BE2C (cell line): Measurements from ENCODE around the gene PIK3CD.
"Not testable (repeated sequence)": the region's sequence is repeated elsewhere in the genome, so short reads cannot be mapped to it uniquely, and the experiment has no call there.

ENCODE experiments used
- DNase-seq: peaks from one replicate; pipeline ENCODE4 v3.0.0-alpha.2; 2020
- H3K27me3 ChIP-seq: fragments of 250-450 bp; sonication (Bioruptor Pico); 2 replicates; pipeline ENCODE4 v1.5.1; 2020; ENCODE audit warnings: mild to moderate bottlenecking
- H3K36me3 ChIP-seq: fragments of 250-450 bp; sonication (Bioruptor Pico); 2 replicates; pipeline ENCODE4 v1.5.1; 2020; ENCODE audit warnings: mild to moderate bottlenecking
- H3K4me1 ChIP-seq: fragments of 250-450 bp; sonication (Bioruptor Pico); 2 replicates; pipeline ENCODE4 v1.5.1; 2020
- H3K4me3 ChIP-seq: 2 replicates; pipeline ENCODE4 v1.5.1; 2011; ENCODE audit warnings: low read depth, low read length
- H3K9me3 ChIP-seq: fragments of 250-450 bp; sonication (Bioruptor Pico); 2 replicates; pipeline ENCODE4 v1.5.1; 2020
- TF ChIP-seq, protein P1 (sequence below): IDR thresholded peaks from 2 replicates; pipeline ENCODE4 v1.5.1; 2012; ENCODE audit warnings: mild to moderate bottlenecking, low read depth, low read length

PIK3CD gene

DNA sequence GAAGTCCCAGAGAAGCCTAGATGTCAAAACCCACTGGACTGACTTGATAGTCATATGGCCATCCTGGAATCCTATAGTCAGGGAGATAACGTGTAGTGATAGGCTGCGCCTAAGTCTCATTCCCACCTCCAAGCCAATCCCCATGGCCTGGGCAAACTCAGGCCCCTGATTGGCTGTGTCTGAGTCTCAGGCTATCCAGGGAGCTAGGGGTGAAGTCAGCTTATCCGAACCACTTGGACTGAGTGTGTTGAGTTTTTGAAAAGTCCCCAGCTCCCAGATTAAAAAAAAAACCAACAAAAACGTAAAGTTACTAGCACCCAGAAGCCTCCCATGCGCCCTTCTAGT, 51.6 kb downstream of the PIK3CD start:
- no peaks in the 10 kb centered on the region for H3K27me3 ChIP-seq
- no peaks in the 10 kb centered on the region for H3K9me3 ChIP-seq
- TF ChIP-seq, protein P1, sequence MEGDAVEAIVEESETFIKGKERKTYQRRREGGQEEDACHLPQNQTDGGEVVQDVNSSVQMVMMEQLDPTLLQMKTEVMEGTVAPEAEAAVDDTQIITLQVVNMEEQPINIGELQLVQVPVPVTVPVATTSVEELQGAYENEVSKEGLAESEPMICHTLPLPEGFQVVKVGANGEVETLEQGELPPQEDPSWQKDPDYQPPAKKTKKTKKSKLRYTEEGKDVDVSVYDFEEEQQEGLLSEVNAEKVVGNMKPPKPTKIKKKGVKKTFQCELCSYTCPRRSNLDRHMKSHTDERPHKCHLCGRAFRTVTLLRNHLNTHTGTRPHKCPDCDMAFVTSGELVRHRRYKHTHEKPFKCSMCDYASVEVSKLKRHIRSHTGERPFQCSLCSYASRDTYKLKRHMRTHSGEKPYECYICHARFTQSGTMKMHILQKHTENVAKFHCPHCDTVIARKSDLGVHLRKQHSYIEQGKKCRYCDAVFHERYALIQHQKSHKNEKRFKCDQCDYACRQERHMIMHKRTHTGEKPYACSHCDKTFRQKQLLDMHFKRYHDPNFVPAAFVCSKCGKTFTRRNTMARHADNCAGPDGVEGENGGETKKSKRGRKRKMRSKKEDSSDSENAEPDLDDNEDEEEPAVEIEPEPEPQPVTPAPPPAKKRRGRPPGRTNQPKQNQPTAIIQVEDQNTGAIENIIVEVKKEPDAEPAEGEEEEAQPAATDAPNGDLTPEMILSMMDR: no peak
- no peaks in the 10 kb centered on the region for H3K4me1 ChIP-seq
- H3K4me3 ChIP-seq: no peak overlapping the region
- no peaks in the 10 kb centered on the region for H3K36me3 ChIP-seq
- no peak for DNase-seq

DNA sequence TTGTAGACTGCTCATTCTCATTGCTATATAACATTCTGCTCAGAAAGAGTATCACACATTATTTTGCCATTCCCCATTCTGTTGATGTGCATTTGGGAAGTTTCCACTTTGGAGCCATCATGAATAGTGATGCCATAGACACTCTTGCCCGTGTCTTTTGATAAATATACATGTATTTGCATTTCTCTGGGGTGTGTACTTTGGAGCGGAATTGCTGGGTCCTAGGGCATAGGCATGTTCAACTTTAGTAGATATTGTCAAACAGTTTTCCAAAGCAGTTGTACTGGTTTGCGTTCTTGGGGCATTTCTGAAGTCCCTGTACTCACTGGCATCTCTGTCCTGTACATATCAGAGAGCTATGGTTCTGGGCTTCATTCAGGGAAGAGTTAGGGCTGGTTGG, 52.1 kb downstream of the PIK3CD start:
- H3K4me3 ChIP-seq: no peak overlapping the region
- DNase-seq: no peak
- no peaks in the 10 kb centered on the region for H3K36me3 ChIP-seq
- TF ChIP-seq, protein P1: no peak
- no peaks in the 10 kb centered on the region for H3K27me3 ChIP-seq
- no peaks in the 10 kb centered on the region for H3K4me1 ChIP-seq
- H3K9me3 ChIP-seq: no peaks in the 10 kb centered on the region

DNA sequence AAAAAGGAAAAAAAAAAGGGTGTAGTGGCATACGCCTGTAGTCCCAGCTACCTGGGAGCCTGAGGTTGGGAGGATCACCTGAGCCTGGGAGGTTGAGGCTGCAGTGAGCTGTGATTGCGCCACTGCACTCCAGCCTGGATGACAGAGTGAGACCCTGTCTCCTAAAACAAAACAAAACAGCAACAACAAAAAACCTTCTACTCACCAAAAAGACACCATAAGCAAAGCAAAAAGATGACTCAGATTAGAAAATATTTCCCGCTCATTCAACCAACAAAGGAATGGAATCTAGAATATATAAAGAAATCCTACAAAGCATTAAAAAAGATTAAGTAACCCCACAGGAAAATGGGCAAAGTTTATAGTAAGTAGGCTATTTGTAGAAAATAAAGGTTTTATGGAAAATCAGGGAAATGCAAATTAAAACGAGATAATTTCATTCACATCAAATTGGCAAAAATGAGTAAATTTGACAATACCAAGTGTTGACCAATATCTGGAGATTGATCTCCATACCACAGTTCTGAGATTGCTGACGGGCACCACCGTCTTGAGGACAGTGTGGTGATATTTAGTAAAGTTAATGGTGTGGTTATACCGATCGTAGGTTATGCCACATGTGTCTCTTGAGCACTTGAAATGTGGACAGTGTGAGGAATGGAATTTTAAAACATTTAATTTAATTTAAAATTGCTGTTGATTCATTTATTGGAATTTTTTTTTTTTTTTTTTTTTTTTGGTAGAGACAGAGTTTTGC, 54.0 kb downstream of the PIK3CD start:
- Histone ChIP-seq H3K9me3 (no peaks in the 10 kb centered on the region), H3K36me3 (no peaks in the 10 kb centered on the region), H3K4me1 (no peaks in the 10 kb centered on the region), H3K27me3 (no peaks in the 10 kb centered on the region), H3K4me3 (no peak overlapping the region)
- no peak for DNase-seq
- TF ChIP-seq, protein P1: no peak

DNA sequence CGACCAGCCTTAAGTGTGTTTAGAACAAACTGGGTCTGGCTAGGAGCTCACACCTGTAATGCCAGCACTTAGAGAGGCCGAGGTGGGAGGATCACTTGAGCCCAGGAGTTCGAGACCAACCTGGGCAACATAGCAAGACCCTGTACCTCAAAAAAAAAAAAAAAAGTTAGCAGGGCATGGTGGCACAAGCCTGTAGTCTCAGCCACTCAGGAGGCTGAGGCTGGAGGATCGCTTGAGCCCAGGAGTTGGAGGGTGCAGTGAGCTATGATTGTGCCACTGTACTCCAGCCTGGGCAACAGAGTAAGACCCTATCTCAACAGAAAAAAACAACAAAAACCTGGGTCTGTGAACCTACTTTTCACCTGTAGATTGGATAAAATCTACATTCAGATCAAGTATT, 54.6 kb downstream of the PIK3CD start:
- Histone ChIP-seq H3K4me1 (no peaks in the 10 kb centered on the region), H3K4me3 (no peak overlapping the region), H3K27me3 (no peaks in the 10 kb centered on the region), H3K36me3 (no peaks in the 10 kb centered on the region), H3K9me3 (no peaks in the 10 kb centered on the region)
- TF ChIP-seq, protein P1: no peak
- DNase-seq: no peak

DNA sequence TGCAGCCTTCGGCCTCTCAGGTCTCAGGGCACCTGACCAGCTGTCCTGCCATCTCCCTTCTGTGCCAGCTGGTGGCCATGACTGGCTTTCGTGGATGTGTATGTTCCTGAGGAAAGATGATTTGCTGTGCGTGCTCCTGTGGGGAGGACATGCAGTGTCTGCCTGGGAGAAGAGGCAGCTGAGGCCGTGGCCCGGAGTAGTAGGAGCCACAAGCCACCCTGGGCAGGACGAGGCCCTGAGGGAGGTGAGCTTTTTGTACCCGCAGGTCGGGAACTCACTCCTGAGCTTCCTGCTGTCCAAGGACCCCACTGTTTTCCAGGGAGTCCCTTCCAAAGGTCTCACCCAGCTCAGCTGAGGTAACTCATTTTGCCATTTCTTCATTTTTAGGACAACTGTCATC, 58.5 kb downstream of the PIK3CD start:
- DNase-seq: no peak
- Histone ChIP-seq H3K36me3 (no peaks in the 10 kb centered on the region), H3K27me3 (no peaks in the 10 kb centered on the region), H3K4me1 (no peaks in the 10 kb centered on the region), H3K9me3 (no peaks in the 10 kb centered on the region), H3K4me3 (no peak overlapping the region)
- TF ChIP-seq, protein P1: no peak

DNA sequence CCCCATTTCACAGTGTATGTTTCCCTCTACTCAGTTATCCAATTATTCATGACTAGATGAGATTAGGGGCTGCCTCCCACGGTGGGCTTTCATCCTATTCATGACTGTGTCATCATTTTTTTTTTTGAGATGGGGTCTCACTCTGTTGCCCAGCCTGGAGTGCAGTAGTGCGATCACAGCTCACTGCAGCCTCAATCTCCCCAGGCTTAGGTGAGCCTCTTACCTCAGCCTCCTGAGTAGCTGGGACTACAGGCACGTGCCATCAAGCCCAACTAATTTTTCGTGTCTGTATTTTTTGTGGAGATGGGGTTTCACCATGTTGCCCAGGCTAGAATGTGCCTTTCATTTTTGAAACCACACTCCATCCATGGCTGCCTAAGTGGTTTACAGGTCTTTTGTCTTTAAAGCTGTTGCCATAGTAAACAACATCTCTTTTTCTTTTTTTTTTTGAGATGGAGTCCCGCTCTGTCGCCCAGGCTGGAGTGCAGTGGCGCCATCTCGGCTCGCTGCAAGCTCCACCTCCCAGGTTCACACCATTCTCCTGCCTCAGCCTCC, 60.0 kb downstream of the PIK3CD start:
- TF ChIP-seq, protein P1: no peak
- Histone ChIP-seq H3K36me3 (no peaks in the 10 kb centered on the region), H3K4me1 (no peaks in the 10 kb centered on the region)

DNA sequence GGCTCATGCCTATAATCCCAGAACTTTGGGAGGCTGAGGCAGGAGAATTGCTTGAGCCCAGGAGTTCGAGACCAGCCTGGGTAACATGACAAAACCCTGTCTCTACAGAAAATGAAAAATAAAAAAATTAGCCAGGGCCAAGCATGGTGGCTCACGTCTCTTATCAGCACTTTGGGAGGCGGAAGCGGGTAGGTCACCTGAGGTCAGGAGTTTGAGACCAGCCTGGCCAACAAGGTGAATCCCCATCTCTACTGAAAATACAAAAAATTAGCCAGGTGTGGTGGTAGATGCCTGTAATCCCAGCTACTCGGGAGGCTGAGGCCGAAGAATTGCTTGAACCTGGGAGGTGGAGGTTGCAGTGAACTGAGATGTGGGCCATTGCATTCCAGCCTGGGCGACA, 61.2 kb downstream of the PIK3CD start:
- not testable (repeated sequence) for H3K4me1 ChIP-seq, H3K9me3 ChIP-seq, DNase-seq, H3K36me3 ChIP-seq, H3K4me3 ChIP-seq, H3K27me3 ChIP-seq

More for the DNA sequence above, 60.0 kb downstream of the PIK3CD start:
- Histone ChIP-seq H3K27me3 (no peaks in the 10 kb centered on the region), H3K4me3 (no peak overlapping the region), H3K9me3 (no peaks in the 10 kb centered on the region)
- DNase-seq: no peak
